ENCODE results near the gene DPH7.
"Not testable (repeated sequence)": the region's sequence is repeated elsewhere in the genome, so short reads cannot be mapped to it uniquely, and the experiment has no call there.

DPH7 gene

GRCh38 chr9:137578518-137579258 lies at the start of gene DPH7:
DPH7 (minus strand) TSS chr9:137578925; CDS start chr9:137578777, 148 bp downstream.
- DNase-seq: peak; percentile 98

- DNase-seq: not testable (repeated sequence)
Measured at GRCh38 chr9:137627406-137627805, 48.7 kb upstream of the DPH7 start.

- no peak for DNase-seq
Measured at GRCh38 chr9:137626464-137626863, 47.7 kb upstream of the DPH7 start.

- not testable (repeated sequence) for DNase-seq
Measured at GRCh38 chr9:137622211-137622610, 43.5 kb upstream of the DPH7 start.

GRCh38 chr9:137621131-137621757 lies 42.5 kb upstream of the DPH7 start:
- no peak for DNase-seq

- no peak for DNase-seq
Measured at GRCh38 chr9:137620581-137620980, 41.9 kb upstream of the DPH7 start.

GRCh38 chr9:137620048-137620405 lies 41.3 kb upstream of the DPH7 start:
- DNase-seq: no peak

GRCh38 chr9:137619240-137620047 lies 40.7 kb upstream of the DPH7 start:
- peak; percentile 66 for DNase-seq

- DNase-seq: peak; percentile 93
Measured at GRCh38 chr9:137618105-137619067, 39.7 kb upstream of the DPH7 start, which contains the start of gene EHMT1. EHMT1 (plus strand) TSS chr9:137619005; CDS start chr9:137619029, 24 bp downstream.

GRCh38 chr9:137615387-137615871 lies 36.7 kb upstream of the DPH7 start:
- no peak for DNase-seq

- no peak for DNase-seq
Measured at GRCh38 chr9:137614631-137615386, 36.1 kb upstream of the DPH7 start.

GRCh38 chr9:137613738-137614523 lies 35.2 kb upstream of the DPH7 start:
- no peak for DNase-seq

GRCh38 chr9:137613259-137613658 lies 34.5 kb upstream of the DPH7 start:
- DNase-seq: no peak

- no peak for DNase-seq
Measured at GRCh38 chr9:137612741-137613142, 34.0 kb upstream of the DPH7 start.

GRCh38 chr9:137611623-137612609 lies 33.2 kb upstream of the DPH7 start:
- no peak for DNase-seq

- no peak for DNase-seq
Measured at GRCh38 chr9:137610944-137611343, 32.2 kb upstream of the DPH7 start.

- no peak for DNase-seq
Measured at GRCh38 chr9:137607141-137607857, 28.6 kb upstream of the DPH7 start.

- no peak for DNase-seq
Measured at GRCh38 chr9:137606734-137607138, 28.0 kb upstream of the DPH7 start.

All from right forelimb (tissue), 1 donor.